Fibroblast of the aortic adventitia (primary cell): ENCODE results near the gene RADIL. TPM values are rescaled to one million over a fixed set of nuclear protein-coding genes. Genes with fewer than 3 reads are reported as not detected.

Experiments used
- DNase-seq: peaks from one replicate; pipeline ENCODE4 v3.0.0-alpha.2; 2010; ENCODE audit warnings: low read depth
- H3K4me3 ChIP-seq: 2 replicates; pipeline ENCODE4 v1.5.1; 2011; ENCODE audit warnings: low read depth, mild to moderate bottlenecking, control low read depth, low read length, moderate library complexity
- total RNA-seq: library from RNA; depleted of rRNA; stranded (reverse); fragments of >200 nt; gene quantifications from 2 replicates; pipeline ENCODE4 v1.2.3, GENCODE V29; 2012; ENCODE audit warnings: low replicate concordance
- TF ChIP-seq, protein P1 (sequence below): IDR thresholded peaks from 2 replicates; pipeline ENCODE4 v1.5.1; 2011; ENCODE audit warnings: mild to moderate bottlenecking, low read length, control low read depth, inconsistent platforms; ENCODE audit not compliant: insufficient read depth

RADIL gene
- total RNA-seq, 1 donor: 1.4 TPM

DNA sequence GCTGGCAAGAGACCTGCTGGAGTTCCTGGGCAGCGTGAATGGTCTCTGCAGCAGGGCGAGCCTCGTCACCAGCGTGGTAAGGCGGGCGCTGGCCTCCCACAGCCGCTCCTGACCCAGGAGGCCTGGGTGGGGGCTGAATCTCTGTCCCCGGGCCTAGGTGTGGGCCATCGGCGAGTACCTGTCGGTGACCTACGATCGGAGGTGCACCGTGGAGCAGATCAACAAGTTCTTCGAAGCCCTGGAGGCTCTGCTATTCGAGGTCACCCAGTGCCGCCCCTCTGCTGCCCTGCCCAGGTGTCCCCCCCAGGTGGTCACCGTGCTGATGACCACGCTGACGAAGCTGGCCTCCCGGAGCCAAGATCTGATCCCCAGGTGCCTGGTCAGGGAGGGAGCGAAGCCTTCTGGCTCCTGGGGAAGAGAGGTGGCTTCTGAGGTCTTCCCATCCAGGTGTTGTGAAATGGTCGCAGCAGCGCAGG, 93.0 kb downstream of the RADIL start:
- no peak for DNase-seq
- TF ChIP-seq, protein P1, sequence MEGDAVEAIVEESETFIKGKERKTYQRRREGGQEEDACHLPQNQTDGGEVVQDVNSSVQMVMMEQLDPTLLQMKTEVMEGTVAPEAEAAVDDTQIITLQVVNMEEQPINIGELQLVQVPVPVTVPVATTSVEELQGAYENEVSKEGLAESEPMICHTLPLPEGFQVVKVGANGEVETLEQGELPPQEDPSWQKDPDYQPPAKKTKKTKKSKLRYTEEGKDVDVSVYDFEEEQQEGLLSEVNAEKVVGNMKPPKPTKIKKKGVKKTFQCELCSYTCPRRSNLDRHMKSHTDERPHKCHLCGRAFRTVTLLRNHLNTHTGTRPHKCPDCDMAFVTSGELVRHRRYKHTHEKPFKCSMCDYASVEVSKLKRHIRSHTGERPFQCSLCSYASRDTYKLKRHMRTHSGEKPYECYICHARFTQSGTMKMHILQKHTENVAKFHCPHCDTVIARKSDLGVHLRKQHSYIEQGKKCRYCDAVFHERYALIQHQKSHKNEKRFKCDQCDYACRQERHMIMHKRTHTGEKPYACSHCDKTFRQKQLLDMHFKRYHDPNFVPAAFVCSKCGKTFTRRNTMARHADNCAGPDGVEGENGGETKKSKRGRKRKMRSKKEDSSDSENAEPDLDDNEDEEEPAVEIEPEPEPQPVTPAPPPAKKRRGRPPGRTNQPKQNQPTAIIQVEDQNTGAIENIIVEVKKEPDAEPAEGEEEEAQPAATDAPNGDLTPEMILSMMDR: no peak
- no peak overlapping the region for H3K4me3 ChIP-seq

DNA sequence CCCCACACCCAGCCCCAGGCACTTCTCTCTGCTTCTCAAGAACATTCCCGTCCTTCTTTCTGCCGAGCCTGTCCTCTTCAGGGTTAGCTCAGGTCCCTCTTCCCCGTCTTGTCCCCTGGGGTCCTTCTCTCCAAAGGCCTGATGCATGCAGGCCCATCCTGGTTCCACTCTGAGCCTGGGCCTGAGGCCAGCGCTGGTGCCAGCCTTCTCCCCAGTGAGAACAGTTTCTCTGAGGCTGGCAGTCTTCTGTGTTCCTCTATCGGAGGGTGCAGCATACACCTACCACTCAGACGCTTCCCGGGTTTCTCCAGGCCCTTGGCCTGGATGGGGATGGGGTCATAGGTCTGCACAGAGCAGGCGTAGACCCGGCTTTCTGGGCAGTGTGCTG, 93.4 kb downstream of the RADIL start:
- no peak for DNase-seq
- H3K4me3 ChIP-seq: no peak overlapping the region
- TF ChIP-seq, protein P1: no peak

DNA sequence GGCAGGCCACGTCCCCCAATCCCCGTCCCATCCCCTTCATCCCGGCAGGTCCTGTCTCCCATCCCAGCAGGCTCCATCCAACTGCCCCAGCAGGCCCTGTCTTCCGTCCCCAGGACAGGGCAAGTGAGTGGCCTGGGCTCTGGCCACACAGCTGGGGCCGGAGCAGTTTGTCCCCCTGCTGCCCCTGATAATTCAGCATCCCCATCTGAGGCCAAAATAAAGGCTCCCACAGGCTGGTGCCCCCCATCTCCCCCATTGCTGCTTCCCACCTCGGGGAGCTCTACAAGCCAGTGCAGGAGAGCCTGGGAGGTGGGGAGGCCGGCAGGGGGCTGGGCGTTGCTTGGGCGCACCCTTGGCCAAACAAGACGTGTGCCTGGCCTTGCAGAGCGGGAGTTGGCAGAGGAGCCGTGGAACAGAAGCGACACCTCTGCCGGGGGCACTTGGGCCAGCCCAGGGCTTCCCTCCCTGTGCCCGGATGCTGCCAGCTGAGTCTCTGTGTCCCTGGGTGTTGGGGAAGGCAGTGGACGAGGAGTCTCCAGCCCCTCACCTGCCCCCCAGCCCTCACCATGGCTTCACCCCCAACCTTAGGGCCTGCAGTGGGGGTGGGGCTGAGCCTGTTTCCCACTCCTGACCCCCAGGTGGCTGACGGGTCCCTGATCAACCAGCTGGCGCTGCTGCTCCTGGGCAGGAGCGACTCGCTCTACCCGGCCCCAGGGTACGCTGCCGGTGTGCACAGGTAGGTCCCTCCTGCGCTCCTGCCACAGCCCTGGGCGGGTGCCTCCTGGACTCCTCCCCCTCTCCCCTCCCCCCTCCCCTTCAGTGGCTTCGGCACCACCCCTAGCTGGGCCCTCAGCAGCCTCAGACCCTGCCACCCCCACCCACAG, 94.1 kb downstream of the RADIL start:
- no peak overlapping the region for H3K4me3 ChIP-seq
- no peak for DNase-seq
- TF ChIP-seq, protein P1: no peak

DNA sequence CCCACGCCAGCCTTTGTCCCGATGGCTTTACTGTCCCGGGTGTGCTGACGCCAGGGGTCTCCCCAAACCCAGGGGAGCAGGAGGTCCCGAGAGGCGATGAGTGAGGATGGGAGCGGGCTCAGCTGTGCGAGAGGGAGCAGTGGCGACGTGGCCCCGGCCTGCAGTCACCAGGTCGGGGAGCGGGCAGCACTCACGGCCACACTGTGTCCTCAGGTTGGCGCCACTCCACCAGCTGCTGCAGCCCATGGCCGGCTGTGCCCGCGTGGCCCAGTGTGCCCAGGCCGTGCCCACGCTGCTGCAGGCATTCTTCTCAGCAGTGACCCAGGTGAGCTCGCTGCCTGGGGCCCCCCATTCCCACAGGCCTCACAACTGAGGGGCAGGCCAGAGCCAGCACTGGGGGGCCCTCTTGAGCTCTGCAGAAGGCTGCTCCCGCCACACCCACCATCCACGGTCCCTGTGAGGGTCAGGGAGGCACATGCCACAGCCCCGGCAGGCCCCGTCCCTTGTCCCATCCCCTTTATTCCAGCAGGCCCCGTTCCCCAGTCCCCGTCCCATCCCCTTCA, 94.8 kb downstream of the RADIL start:
- DNase-seq: no peak
- H3K4me3 ChIP-seq: no peak overlapping the region

DNA sequence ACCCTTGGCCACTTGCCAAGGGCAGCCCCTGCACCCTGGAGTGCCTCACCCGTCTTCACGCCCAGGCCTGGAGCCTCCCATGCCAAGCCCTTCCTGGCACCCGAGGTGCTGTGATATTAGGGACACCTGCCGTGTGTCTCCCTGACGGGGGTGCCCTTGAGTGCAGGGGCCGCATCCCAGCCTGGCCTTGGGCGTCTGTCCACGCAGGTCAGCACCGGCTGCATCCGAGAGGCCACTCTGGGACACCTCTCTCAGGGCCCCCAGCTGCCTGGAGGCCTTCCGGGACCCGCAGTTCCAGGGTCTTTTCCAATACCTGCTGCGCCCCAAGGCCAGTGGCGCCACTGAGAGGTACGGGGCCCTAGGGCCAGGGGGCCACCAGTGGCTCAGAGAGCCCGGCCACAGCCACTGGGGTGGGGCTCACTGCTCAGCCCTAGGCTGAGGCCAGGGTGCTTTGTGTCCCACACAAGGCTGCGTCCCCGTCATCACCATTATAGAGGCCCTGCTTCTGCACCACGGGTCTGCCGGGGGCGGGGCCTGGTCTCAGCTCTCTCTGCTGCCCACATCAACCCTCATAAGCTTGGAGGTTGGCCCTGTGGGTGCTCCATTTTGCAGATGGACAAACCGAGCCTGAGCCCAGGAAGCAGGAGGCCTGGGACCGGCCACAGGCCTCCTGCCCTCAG, 95.4 kb downstream of the RADIL start:
- DNase-seq: no peak
- TF ChIP-seq, protein P1: no peak
- no peak overlapping the region for H3K4me3 ChIP-seq

More for the DNA sequence above, 94.8 kb downstream of the RADIL start:
- TF ChIP-seq, protein P1: no peak

DNA sequence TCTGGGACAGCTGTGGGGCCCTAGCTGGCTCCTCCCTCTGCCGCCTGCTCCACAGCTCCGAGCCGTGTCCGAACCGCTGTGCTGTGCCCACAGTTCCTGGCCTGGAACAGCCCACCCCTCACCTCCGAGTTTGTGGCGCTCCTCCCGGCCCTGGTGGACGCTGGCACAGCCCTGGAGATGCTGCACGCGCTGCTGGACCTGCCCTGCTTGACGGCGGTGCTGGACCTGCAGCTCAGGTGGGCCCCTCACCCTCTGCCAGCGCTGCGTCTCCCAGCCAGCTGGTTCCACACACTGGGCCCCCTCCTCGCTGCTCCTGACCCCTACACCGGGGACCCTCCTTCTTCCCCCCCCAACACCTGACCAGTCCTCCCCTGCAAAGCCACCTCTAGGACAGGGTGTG, 96.0 kb downstream of the RADIL start:
- no peak overlapping the region for H3K4me3 ChIP-seq
- TF ChIP-seq, protein P1: no peak
- no peak for DNase-seq
